Measurements from ENCODE around the gene XXYLT1.

DNA sequence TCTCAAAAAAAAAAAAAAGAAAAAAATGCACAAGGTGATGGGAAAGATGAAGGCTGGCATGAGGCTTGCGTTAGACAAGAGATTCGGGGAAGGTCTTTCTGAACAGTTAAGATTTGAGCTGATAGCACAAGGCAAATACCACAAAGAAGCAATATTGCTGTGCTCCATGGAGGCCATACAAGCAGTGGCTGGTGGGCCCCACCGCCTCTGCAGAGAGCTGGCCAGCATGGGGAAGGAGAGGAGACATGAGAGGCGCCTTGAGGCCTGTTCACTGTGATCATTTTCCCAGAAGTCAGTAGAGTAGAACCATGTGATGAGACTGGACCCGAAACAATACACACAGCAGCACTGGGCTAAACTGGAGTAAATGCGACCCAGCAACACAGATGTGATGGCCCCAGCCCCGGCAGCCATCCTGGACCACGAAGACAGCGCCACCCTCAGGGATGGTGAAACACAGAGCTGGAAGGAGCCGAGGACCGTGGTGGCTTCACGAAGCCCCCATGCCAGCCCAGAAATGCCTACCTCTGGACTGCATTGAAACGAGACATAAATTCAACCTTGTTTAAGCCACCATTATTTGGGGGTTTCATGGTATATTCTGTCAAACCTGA, 5.5 kb downstream of the XXYLT1 start:
- TF ChIP-seq, protein P1, sequence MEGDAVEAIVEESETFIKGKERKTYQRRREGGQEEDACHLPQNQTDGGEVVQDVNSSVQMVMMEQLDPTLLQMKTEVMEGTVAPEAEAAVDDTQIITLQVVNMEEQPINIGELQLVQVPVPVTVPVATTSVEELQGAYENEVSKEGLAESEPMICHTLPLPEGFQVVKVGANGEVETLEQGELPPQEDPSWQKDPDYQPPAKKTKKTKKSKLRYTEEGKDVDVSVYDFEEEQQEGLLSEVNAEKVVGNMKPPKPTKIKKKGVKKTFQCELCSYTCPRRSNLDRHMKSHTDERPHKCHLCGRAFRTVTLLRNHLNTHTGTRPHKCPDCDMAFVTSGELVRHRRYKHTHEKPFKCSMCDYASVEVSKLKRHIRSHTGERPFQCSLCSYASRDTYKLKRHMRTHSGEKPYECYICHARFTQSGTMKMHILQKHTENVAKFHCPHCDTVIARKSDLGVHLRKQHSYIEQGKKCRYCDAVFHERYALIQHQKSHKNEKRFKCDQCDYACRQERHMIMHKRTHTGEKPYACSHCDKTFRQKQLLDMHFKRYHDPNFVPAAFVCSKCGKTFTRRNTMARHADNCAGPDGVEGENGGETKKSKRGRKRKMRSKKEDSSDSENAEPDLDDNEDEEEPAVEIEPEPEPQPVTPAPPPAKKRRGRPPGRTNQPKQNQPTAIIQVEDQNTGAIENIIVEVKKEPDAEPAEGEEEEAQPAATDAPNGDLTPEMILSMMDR (IDR thresholded peaks at IDR 0.05; ENCODE audit: insufficient read depth, low read length, poor library complexity, severe bottlenecking) = no peak
- TF ChIP-seq EZH2phosphoT487 (conservative IDR thresholded peaks at IDR 0.05; ENCODE audit: low read length) = no peak

Data from SU-DHL-6 (cell line).